PC-3 (cell line): Measurements from ENCODE around the gene CDH13. TPM values are rescaled to one million over a fixed set of nuclear protein-coding genes. Genes with fewer than 3 reads are reported as not detected.
A peak's percentile ranks its signal among the peaks of the same experiment; 100 is the strongest.

ENCODE experiments used
- ATAC-seq: fragments of 200-7000 bp; cut with Tn5 transposase; 2 replicates; pipeline ENCODE4 v1.9.1; 2020; ENCODE audit warnings: mild to moderate bottlenecking, moderate library complexity
- BruUV-seq: library from RNA; stranded (reverse); fragments of 400-500 nt; replicated peaks from 2 replicates; lab custom pipeline; 2021; lab: Mats Ljungman, UMichigan
- CTCF ChIA-PET: fragments of 300-600 bp; sonication (Branson Sonifier 250); formaldehyde crosslinking; loops from one replicate; lab custom pipeline; 2022; ENCODE audit warnings: antibody characterized with exemption; lab: Charles Lee
- POLR2A ChIA-PET: fragments of 300-600 bp; sonication (Branson Sonifier 250); formaldehyde crosslinking; loops from one replicate; lab custom pipeline; 2022; ENCODE audit warnings: antibody characterized with exemption; ENCODE audit not compliant: unreplicated experiment; lab: Charles Lee
- DNase-seq: peaks from one replicate; pipeline ENCODE4 v3.0.0-alpha.2; 2015
- H2AFZ ChIP-seq: fragments of 300-600 bp; sonication (generic); 2 replicates; pipeline ENCODE4 v1.6.0; 2016; ENCODE audit warnings: antibody characterized with exemption, low read length
- H3F3A ChIP-seq: fragments of 300-600 bp; sonication (generic); one replicate; pipeline ENCODE4 v1.6.0; 2017; ENCODE audit warnings: antibody characterized with exemption, low read length, control low read depth, mild to moderate bottlenecking; ENCODE audit not compliant: unreplicated experiment
- H3K27ac ChIP-seq: fragments of 300-600 bp; sonication (generic); 2 replicates; pipeline ENCODE4 v1.5.1; 2016; ENCODE audit warnings: mild to moderate bottlenecking, low read length
- H3K27me3 ChIP-seq: fragments of 300-600 bp; sonication (generic); 2 replicates; pipeline ENCODE4 v1.6.1; 2016; ENCODE audit warnings: low read length, mixed read lengths
- H3K36me3 ChIP-seq: fragments of 300-600 bp; sonication (generic); 2 replicates; pipeline ENCODE4 v1.6.1; 2016; ENCODE audit warnings: low read depth, mixed run types, low read length, mixed read lengths
- H3K4me1 ChIP-seq: fragments of 300-600 bp; sonication (generic); 2 replicates; pipeline ENCODE4 v1.5.1; 2016; ENCODE audit warnings: low read length; ENCODE audit not compliant: insufficient read depth
- H3K4me2 ChIP-seq: fragments of 300-600 bp; sonication (generic); 2 replicates; pipeline ENCODE4 v1.6.0; 2016; ENCODE audit warnings: low read length
- H3K4me3 ChIP-seq: fragments of 300-600 bp; sonication (generic); 2 replicates; pipeline ENCODE4 v1.5.1; 2016; ENCODE audit warnings: mild to moderate bottlenecking, low read length, mixed read lengths
- H3K79me2 ChIP-seq: fragments of 300-600 bp; sonication (generic); 2 replicates; pipeline ENCODE4 v1.6.1; 2017; ENCODE audit warnings: low read length, mixed read lengths
- H3K9ac ChIP-seq: fragments of 300-600 bp; sonication (generic); 2 replicates; pipeline ENCODE4 v1.6.0; 2016; ENCODE audit warnings: mild to moderate bottlenecking, low read length
- H3K9me2 ChIP-seq: fragments of 300-600 bp; sonication (generic); replicated peaks from 2 replicates; pipeline ENCODE4 v1.6.1; 2016; ENCODE audit warnings: mixed run types, low read length, mixed read lengths
- H3K9me3 ChIP-seq: fragments of 300-600 bp; sonication (generic); 2 replicates; pipeline ENCODE4 v1.6.1; 2016; ENCODE audit warnings: low read length, mixed read lengths
- H4K20me1 ChIP-seq: fragments of 300-600 bp; sonication (generic); 2 replicates; pipeline ENCODE4 v1.6.1; 2016; ENCODE audit warnings: low read length, mixed read lengths
- CTCF ChIP-seq: fragments of 300-600 bp; sonication (generic); conservative IDR thresholded peaks from 2 replicates; pipeline ENCODE4 v1.5.1; 2017; ENCODE audit warnings: antibody characterized with exemption, low read depth, mild to moderate bottlenecking, low read length
- EZH2 ChIP-seq: fragments of 300-600 bp; sonication (generic); IDR thresholded peaks from one replicate; pipeline ENCODE4 v1.6.1; 2017; ENCODE audit warnings: antibody characterized with exemption, mild to moderate bottlenecking, low read length; ENCODE audit not compliant: unreplicated experiment
- EZH2phosphoT487 ChIP-seq: fragments of 300-600 bp; sonication (generic); IDR thresholded peaks from 2 replicates; pipeline ENCODE4 v1.6.1; 2018; ENCODE audit warnings: mild to moderate bottlenecking, antibody characterized with exemption, low read length, borderline replicate concordance
- intact Hi-C: fragments of 100-400 bp; cut with micrococcal nuclease; formaldehyde crosslinking; loops from 2 replicates; pipeline ENCODE4 v1.9.0; 2023
- total RNA-seq: library from RNA; depleted of rRNA; stranded (reverse); fragments of >200 nt; gene quantifications from 2 replicates; pipeline ENCODE4 v1.2.3, GENCODE V29; 2014

The CDH13 gene
- total RNA-seq, 1 experiment from 2014 or later: 0.36 TPM

- no peak overlapping the region for H3K27ac ChIP-seq
- H3K4me1 ChIP-seq: no peaks in the 10 kb centered on the region
- no peak overlapping the region for H3K4me2 ChIP-seq
- CTCF ChIA-PET: no interaction called here
- H3F3A ChIP-seq: no peaks in the 10 kb centered on the region
- no peak for DNase-seq
- no peak overlapping the region for H2AFZ ChIP-seq
- no peak overlapping the region for H3K4me3 ChIP-seq
- H3K27me3 ChIP-seq: no peaks in the 10 kb centered on the region
- no peaks in the 10 kb centered on the region for H3K36me3 ChIP-seq
- no peaks in the 10 kb centered on the region for H3K9me2 ChIP-seq
- no TSS peak for BruUV-seq
- H4K20me1 ChIP-seq: no peaks in the 10 kb centered on the region
- H3K9me3 ChIP-seq: no peaks in the 10 kb centered on the region
- H3K9ac ChIP-seq: no peak overlapping the region
- TF ChIP-seq CTCF (no peak), EZH2phosphoT487 (no peak), EZH2 (no peak)
- no peak for ATAC-seq
- no peaks in the 10 kb centered on the region for H3K79me2 ChIP-seq
- POLR2A ChIA-PET: no interaction called here
- intact Hi-C loops: no loop called here
These were observed 728.9 kb downstream of the CDH13 start for GRCh38 chr16:83355570-83356218.

GRCh38 chr16:83356266-83356665 is 729.5 kb downstream of the CDH13 start:
- Histone ChIP-seq H2AFZ (no peak overlapping the region), H3K9me2 (no peaks in the 10 kb centered on the region), H4K20me1 (no peaks in the 10 kb centered on the region), H3K4me1 (no peaks in the 10 kb centered on the region), H3K4me3 (no peak overlapping the region), H3K9me3 (no peaks in the 10 kb centered on the region), H3K27ac (no peak overlapping the region), H3K79me2 (no peaks in the 10 kb centered on the region), H3K9ac (no peak overlapping the region), H3K27me3 (no peaks in the 10 kb centered on the region), H3K4me2 (no peak overlapping the region), H3F3A (no peaks in the 10 kb centered on the region), H3K36me3 (no peaks in the 10 kb centered on the region)
- no TSS peak for BruUV-seq
- ChIA-PET POLR2A (no interaction called here), CTCF (no interaction called here)
- TF ChIP-seq EZH2phosphoT487 (no peak), CTCF (peak; percentile 59)
- ATAC-seq (peak; percentile 55), DNase-seq (peak; percentile 58)
- intact Hi-C loops: no loop called here

GRCh38 chr16:83356986-83357385 is 730.2 kb downstream of the CDH13 start:
- no peak overlapping the region for H3K4me2 ChIP-seq
- no peaks in the 10 kb centered on the region for H3K4me1 ChIP-seq
- ATAC-seq (no peak), DNase-seq (no peak)
- H3K4me3 ChIP-seq: no peak overlapping the region
- no peaks in the 10 kb centered on the region for H3K79me2 ChIP-seq
- TF ChIP-seq EZH2phosphoT487 (no peak), EZH2 (no peak), CTCF (no peak)
- CTCF ChIA-PET: no interaction called here
- intact Hi-C loops: no loop called here
- H3F3A ChIP-seq: no peaks in the 10 kb centered on the region
- H2AFZ ChIP-seq: no peak overlapping the region
- H3K27me3 ChIP-seq: no peaks in the 10 kb centered on the region
- no TSS peak for BruUV-seq
- no peaks in the 10 kb centered on the region for H3K9me3 ChIP-seq
- H3K9ac ChIP-seq: no peak overlapping the region
- H3K9me2 ChIP-seq: no peaks in the 10 kb centered on the region
- H3K27ac ChIP-seq: no peak overlapping the region
- no peaks in the 10 kb centered on the region for H4K20me1 ChIP-seq
- no peaks in the 10 kb centered on the region for H3K36me3 ChIP-seq
- POLR2A ChIA-PET: no interaction called here
